AG10803 (cell line): ENCODE results near the gene SLC25A23.

Experiments used
- DNase-seq: peaks from one replicate; pipeline ENCODE4 v3.0.0; 2010; ENCODE audit warnings: low read depth
- H3K4me3 ChIP-seq: 2 replicates; pipeline ENCODE4 v1.5.1; 2011; ENCODE audit warnings: mild to moderate bottlenecking, low read length, control low read depth
- CTCF ChIP-seq: conservative IDR thresholded peaks from 2 replicates; pipeline ENCODE4 v1.5.1; 2011; ENCODE audit warnings: mild to moderate bottlenecking, low read length, control low read depth, inconsistent platforms

Gene SLC25A23

GRCh38 chr19:6484831-6485230 lies 25.2 kb upstream of the SLC25A23 start:
- H3K4me3 ChIP-seq: no peak overlapping the region
- TF ChIP-seq CTCF: no peak
- no peak for DNase-seq

- DNase-seq: no peak
- H3K4me3 ChIP-seq: no peak overlapping the region
Observed at GRCh38 chr19:6484230-6484629, 24.6 kb upstream of the SLC25A23 start.

DNA sequence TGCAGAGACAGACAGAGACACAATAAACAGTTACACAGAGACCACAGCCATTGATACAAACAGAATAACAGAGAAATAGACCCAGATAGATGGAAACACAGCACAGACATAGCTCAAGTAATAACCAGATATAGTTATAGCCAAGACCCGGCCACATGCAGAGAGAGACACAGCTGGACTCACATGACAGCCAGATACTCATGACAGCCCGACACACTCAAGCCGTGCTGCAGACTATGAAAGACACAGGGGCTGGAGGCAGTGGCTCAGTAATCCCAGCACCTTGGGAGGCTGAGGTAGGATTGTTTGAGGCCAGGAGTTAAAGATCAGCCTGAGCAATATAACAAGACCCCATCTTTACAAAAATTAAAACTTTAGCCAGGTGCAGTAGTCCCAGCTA lies 23.6 kb upstream of the SLC25A23 start:
- no peak for DNase-seq
- TF ChIP-seq CTCF: no peak
- no peak overlapping the region for H3K4me3 ChIP-seq

More at GRCh38 chr19:6484230-6484629, 24.6 kb upstream of the SLC25A23 start:
- no peak for TF ChIP-seq CTCF

- no peak for TF ChIP-seq CTCF
- H3K4me3 ChIP-seq: no peak overlapping the region
- no peak for DNase-seq
Observed at GRCh38 chr19:6482343-6482686, 22.7 kb upstream of the SLC25A23 start.

DNA sequence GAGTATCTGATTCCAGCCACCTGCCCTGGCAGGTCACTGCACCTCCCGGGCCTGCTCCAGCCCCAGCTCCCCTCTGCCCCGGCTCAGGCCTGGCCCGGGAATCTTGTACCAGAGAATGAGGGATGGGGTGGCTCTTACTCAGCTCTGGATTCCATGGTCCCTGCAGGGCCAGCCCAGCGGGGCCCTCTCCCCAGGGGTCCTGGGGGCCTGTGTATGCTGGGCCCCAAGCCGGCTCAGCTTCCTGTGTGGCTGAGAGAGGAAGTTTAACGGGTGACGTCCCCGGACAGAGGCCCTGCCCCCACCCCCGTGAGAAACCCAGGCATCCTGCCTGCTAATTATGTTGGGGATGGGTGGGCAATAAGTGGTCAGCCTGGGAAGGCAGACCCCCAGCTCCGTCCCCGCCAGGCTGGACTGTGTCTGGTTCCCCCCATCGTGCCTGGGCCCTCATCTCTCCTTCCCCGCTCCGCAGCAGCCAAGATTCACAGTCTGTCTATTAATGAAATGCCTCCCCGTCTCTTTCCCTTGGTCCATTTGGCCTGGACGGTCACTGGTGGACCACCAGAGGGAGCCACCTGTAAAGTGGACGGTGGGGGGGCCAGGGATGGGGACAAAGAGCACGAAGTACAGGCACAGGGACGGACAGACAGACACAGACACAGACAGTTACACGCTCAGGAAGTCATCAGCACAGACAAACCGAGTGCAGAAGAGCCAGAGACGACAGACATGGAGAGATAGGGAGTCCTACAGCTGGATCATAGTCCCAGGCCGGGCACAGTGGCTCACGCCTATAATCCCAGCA lies 22.1 kb upstream of the SLC25A23 start, which contains the start of gene DENND1C:
Gene DENND1C, minus strand, starts transcription at position 247 of the 802 bp plus-strand sequence. Its CDS starts 92 bp downstream, at position 155.
- no peak for DNase-seq
- no peak within 1 kb of the TSS for H3K4me3 ChIP-seq
- peak; percentile 46 for TF ChIP-seq CTCF

GRCh38 chr19:6480848-6481415 lies 21.3 kb upstream of the SLC25A23 start:
- H3K4me3 ChIP-seq: no peak overlapping the region
- DNase-seq: no peak
- no peak for TF ChIP-seq CTCF

- DNase-seq: no peak
- no peak overlapping the region for H3K4me3 ChIP-seq
- TF ChIP-seq CTCF: no peak
Observed at GRCh38 chr19:6479836-6480398, 20.3 kb upstream of the SLC25A23 start.
